HEK293T (cell line): ENCODE results near the gene PELI3.
"Not testable (repeated sequence)": the region's sequence is repeated elsewhere in the genome, so short reads cannot be mapped to it uniquely, and the experiment has no call there.

Experiments
- BHLHE40 ChIP-seq: fragments of 450-650 bp; IDR thresholded peaks from 2 replicates; pipeline ENCODE4 v1.6.1; 2016; ENCODE audit warnings: mild to moderate bottlenecking, moderate library complexity, borderline replicate concordance
- CTBP1 ChIP-seq: fragments of 450-650 bp; IDR thresholded peaks from 2 replicates; pipeline ENCODE4 v1.6.1; 2016; ENCODE audit warnings: borderline replicate concordance
- FOXA1 ChIP-seq: fragments of 450-650 bp; IDR thresholded peaks from 2 replicates; pipeline ENCODE4 v1.6.1; 2016; ENCODE audit warnings: mild to moderate bottlenecking
- HDGF ChIP-seq: fragments of 450-650 bp; IDR thresholded peaks from 2 replicates; pipeline ENCODE4 v1.6.1; 2017; ENCODE audit warnings: antibody characterized with exemption, borderline replicate concordance
- SP1 ChIP-seq: fragments of 450-650 bp; IDR thresholded peaks from 2 replicates; pipeline ENCODE4 v1.6.1; 2017
- TARDBP ChIP-seq: fragments of 450-650 bp; IDR thresholded peaks from 2 replicates; pipeline ENCODE4 v1.6.1; 2016
- ZNF384 ChIP-seq: fragments of 450-650 bp; IDR thresholded peaks from 2 replicates; pipeline ENCODE4 v1.6.1; 2016

DNA sequence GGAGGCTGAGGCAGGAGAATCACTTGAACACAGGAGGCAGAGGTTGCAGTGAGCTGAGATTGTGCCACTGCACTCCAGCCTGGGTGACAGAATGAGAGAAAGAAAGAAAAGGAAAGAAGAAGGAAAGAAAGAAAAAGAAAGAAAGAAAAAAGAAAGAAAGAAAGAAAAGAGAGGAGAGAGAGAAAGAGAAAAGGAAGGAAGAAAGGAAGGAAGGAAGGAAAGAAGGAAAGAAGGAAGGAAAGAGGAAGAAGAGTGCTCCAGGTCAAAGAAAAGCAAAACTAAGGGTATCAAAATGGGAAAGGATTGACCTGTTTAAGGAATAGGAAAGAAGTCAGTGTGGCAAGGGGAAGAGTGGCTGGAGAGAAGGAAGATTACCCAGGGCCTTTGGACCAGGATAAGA is 35.4 kb upstream of the PELI3 start:
- not testable (repeated sequence) for TF ChIP-seq FOXA1, ZNF384, TARDBP, HDGF, BHLHE40, CTBP1, SP1
